ENCODE measurements around the gene ICAM4. TPM values are rescaled to one million over a fixed set of nuclear protein-coding genes. Genes with fewer than 3 reads are reported as not detected.

Gene ICAM4
- polyA plus RNA-seq, 1 donor from 2014 or later: not detected

DNA sequence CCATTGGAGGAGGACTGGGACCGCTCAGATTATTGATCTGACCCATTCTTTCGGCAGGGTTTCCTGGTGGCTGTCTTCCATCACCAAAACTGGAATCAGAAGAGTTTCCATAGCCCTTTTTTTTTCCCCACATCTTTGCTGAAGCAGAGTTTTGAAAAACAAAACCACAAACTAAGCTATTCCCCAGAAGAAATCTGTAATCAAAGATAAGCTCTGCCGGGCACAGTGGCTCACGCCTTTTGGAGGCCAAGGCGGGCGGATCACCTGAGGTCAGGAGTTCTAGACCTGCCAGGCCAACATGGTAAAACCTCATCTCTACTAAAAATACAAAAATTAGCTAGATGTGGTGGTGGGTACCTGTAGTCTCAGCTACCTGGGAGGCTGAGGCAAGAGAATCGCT lies 20.0 kb upstream of the ICAM4 start:
- Histone ChIP-seq H3K9me3 (ENCODE audit: low read length) (no peaks in the 10 kb centered on the region), H3K9ac (ENCODE audit: low read length) (no peak overlapping the region), H3K27me3 (ENCODE audit: insufficient read depth, low read depth, low read length) (peaks cover 29% of the 10 kb centered on the region), H3K4me2 (ENCODE audit: low read length) (no peak overlapping the region), H3K4me3 (ENCODE audit: low read length) (no peak overlapping the region), H3K36me3 (ENCODE audit: insufficient read depth, low read length) (no peaks in the 10 kb centered on the region), H4K20me1 (ENCODE audit: insufficient read depth) (no peaks in the 10 kb centered on the region), H3K9me2 (ENCODE audit: insufficient read depth, low read length) (no peaks in the 10 kb centered on the region), H3K27ac (ENCODE audit: low read length) (no peak overlapping the region), H3K79me2 (replicated peaks; ENCODE audit: insufficient read depth, low read length) (no peaks in the 10 kb centered on the region), H2AFZ (ENCODE audit: low read depth, low read length) (no peak overlapping the region), H3F3A (ENCODE audit: insufficient read depth, low read length, poor library complexity, severe bottlenecking) (no peaks in the 10 kb centered on the region)
- TF ChIP-seq SMC3 (conservative IDR thresholded peaks at IDR 0.05; ENCODE audit: poor library complexity) (no peak), MXI1 (conservative IDR thresholded peaks at IDR 0.05; ENCODE audit: poor library complexity, severe bottlenecking) (no peak), REST (IDR thresholded peaks at IDR 0.05; ENCODE audit: borderline replicate concordance) (no peak), POLR2AphosphoS5 (IDR thresholded peaks at IDR 0.05) (no peak), CTCF (IDR thresholded peaks at IDR 0.05; ENCODE audit: poor library complexity, severe bottlenecking) (no peak), EZH2 (IDR thresholded peaks at IDR 0.05; ENCODE audit: borderline replicate concordance, insufficient read depth, low read length, poor library complexity, severe bottlenecking) (no peak)

- Histone ChIP-seq H3K79me2 (replicated peaks; ENCODE audit: insufficient read depth, low read length) (no peaks in the 10 kb centered on the region), H2AFZ (ENCODE audit: low read depth, low read length) (no peak overlapping the region), H3K9me3 (ENCODE audit: low read length) (no peaks in the 10 kb centered on the region), H3F3A (ENCODE audit: insufficient read depth, low read length, poor library complexity, severe bottlenecking) (no peaks in the 10 kb centered on the region), H3K4me2 (ENCODE audit: low read length) (no peak overlapping the region), H3K36me3 (ENCODE audit: insufficient read depth, low read length) (no peaks in the 10 kb centered on the region), H3K27me3 (ENCODE audit: insufficient read depth, low read depth, low read length) (peaks cover 39% of the 10 kb centered on the region), H4K20me1 (ENCODE audit: insufficient read depth) (no peaks in the 10 kb centered on the region), H3K4me3 (ENCODE audit: low read length) (no peak overlapping the region), H3K27ac (ENCODE audit: low read length) (no peak overlapping the region), H3K9ac (ENCODE audit: low read length) (no peak overlapping the region), H3K9me2 (ENCODE audit: insufficient read depth, low read length) (no peaks in the 10 kb centered on the region)
- TF ChIP-seq POLR2AphosphoS5 (IDR thresholded peaks at IDR 0.05): no peak
- TF ChIP-seq SMC3 (conservative IDR thresholded peaks at IDR 0.05; ENCODE audit: poor library complexity): no peak
- no peak for TF ChIP-seq TAF1 (IDR thresholded peaks at IDR 0.05; ENCODE audit: low read depth)
- TF ChIP-seq EZH2 (IDR thresholded peaks at IDR 0.05; ENCODE audit: borderline replicate concordance, insufficient read depth, low read length, poor library complexity, severe bottlenecking): no peak
- no peak for TF ChIP-seq EP300 (conservative IDR thresholded peaks at IDR 0.05; ENCODE audit: poor library complexity, severe bottlenecking)
- TF ChIP-seq CTCF (IDR thresholded peaks at IDR 0.05; ENCODE audit: poor library complexity, severe bottlenecking): no peak
- no peak for TF ChIP-seq RAD21 (conservative IDR thresholded peaks at IDR 0.05)
- TF ChIP-seq MXI1 (conservative IDR thresholded peaks at IDR 0.05; ENCODE audit: poor library complexity, severe bottlenecking): no peak
- TF ChIP-seq REST (IDR thresholded peaks at IDR 0.05; ENCODE audit: borderline replicate concordance): no peak
Observed at GRCh38 chr19:10268071-10268470, 18.7 kb upstream of the ICAM4 start.

Data from neural cell (in vitro differentiated cells).